ENCODE data around the gene NABP1.

The NABP1 gene

DNA sequence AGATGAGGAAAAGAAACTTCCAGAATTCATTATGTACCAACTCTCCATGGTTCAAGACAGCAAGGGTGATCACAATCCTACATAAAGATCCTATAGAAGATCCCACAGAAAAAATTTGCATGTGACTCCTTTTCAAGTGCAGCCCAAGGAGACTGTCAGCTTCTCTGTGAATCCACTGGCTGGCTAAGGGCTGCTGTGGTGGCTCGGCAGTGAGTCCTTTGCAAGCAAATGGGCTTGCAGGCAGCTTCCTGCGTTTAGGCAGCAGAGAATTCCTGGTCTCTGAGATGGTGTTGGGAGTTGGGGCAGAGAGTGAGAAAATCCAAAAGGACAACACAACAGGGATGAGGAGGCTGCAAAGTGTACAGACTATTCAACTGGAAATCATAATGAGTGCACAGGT, 43.4 kb downstream of the NABP1 start:
- no peak overlapping the region for H3K27ac ChIP-seq (ENCODE audit: insufficient read depth, low read depth, low read length, poor library complexity, severe bottlenecking)
- H3K9me3 ChIP-seq (ENCODE audit: control insufficient read depth, low read length): no peaks in the 10 kb centered on the region
- no peaks in the 10 kb centered on the region for H3K36me3 ChIP-seq (ENCODE audit: control insufficient read depth, insufficient read depth, low read length)
- H3K4me1 ChIP-seq (ENCODE audit: control insufficient read depth, insufficient read depth, low read length): no peaks in the 10 kb centered on the region
- no peak overlapping the region for H3K4me3 ChIP-seq (ENCODE audit: insufficient read depth, low read depth, low read length)
- WGBS, 2 experiments: 28 to 43% methylated on average over 2 of the region's 2 CpGs
- H3K27me3 ChIP-seq (ENCODE audit: control insufficient read depth, insufficient read depth, low read length, poor library complexity, severe bottlenecking): no peaks in the 10 kb centered on the region

DNA sequence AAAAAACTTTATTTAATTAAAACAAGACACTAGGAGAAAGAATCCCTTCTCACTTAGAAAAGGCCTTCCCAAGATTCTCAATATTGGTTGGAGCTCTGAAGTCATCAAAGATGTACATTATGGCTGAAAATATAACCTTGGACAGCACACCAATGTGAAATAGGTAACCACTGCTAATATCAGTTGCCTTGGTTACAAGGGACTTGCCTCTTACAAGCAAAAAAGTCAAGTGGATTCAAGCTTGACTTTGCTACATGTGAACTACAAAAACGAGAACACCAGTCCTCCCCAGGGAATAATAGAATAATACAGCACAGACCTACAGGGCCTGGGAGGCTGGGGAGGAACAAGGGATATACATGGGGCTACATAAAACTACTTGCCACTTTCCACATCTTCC, 46.1 kb downstream of the NABP1 start:
- WGBS, 2 experiments: 83% methylated on average over 1 of the region's 1 CpG; no CpG with 5 or more reads in 1 of the 2 experiments
- H3K27ac ChIP-seq (ENCODE audit: insufficient read depth, low read depth, low read length, poor library complexity, severe bottlenecking): no peak overlapping the region
- H3K27me3 ChIP-seq (ENCODE audit: control insufficient read depth, insufficient read depth, low read length, poor library complexity, severe bottlenecking): no peaks in the 10 kb centered on the region
- H3K9me3 ChIP-seq (ENCODE audit: control insufficient read depth, low read length): no peaks in the 10 kb centered on the region
- no peaks in the 10 kb centered on the region for H3K4me1 ChIP-seq (ENCODE audit: control insufficient read depth, insufficient read depth, low read length)
- no peak overlapping the region for H3K4me3 ChIP-seq (ENCODE audit: insufficient read depth, low read depth, low read length)
- no peaks in the 10 kb centered on the region for H3K36me3 ChIP-seq (ENCODE audit: control insufficient read depth, insufficient read depth, low read length)

DNA sequence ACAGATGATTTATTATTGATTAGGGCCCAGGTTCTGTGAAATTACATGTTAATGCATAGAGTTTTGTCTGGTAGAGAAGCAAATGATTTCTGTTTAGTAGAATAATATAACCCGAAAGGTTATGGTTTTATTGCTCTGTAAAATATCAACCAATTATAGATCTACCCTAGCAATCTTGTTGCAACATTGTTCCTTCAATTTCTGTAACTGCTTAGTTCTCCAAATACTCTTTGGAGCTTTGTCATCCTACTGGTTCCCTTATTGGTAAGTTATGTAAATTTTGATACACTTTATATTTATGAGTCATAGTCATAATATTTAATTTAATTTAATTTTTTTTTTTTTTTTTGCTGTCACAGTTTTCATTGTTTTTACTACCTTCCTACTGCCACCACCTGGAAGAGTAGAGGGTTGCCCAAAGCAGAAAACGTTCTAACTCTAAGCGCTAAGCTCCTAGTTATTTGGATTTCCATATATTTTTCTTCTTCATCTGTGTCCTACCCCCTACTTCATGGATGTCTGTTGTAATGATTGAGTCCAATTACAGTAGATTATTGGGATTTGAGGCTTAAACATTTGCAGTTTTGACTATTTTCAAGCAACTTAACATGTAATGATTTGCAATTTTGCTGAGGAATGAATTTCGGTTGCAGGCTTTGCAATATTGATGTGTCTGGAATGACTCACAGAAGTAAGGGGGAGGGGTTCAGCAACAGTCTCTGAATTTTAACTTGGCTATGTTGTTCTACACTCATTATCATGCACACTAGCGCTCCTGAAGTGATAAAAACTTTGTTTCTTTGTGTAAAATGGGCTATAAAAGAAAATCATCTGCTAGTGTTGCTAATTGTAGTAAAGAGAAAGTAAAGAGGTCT, 51.1 kb downstream of the NABP1 start:
- Histone ChIP-seq H3K27me3 (ENCODE audit: control insufficient read depth, insufficient read depth, low read length, poor library complexity, severe bottlenecking) (no peaks in the 10 kb centered on the region), H3K9me3 (ENCODE audit: control insufficient read depth, low read length) (no peaks in the 10 kb centered on the region)

DNA sequence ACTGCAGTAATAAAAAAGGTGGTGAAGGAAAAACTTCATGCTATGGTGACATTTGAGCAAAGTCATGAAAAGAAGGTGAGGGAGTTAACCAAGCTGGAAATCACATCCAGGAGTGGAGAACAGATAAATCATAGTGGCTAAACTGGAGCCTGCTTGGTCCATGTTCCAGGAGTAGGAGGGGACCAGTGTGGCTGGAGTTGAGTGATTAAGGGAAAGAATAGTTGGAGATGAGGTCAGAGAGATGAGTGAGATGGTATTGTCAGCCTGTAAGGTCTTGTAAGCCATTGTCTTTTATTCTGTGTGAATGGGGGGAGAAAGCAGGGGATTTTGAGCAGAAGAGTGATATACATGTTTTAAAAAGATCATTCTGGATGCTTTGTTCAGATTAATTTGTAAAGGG, 52.3 kb downstream of the NABP1 start:
- Histone ChIP-seq H3K9me3 (ENCODE audit: control insufficient read depth, low read length) (no peaks in the 10 kb centered on the region), H3K4me1 (ENCODE audit: control insufficient read depth, insufficient read depth, low read length) (no peaks in the 10 kb centered on the region), H3K36me3 (ENCODE audit: control insufficient read depth, insufficient read depth, low read length) (no peaks in the 10 kb centered on the region), H3K27me3 (ENCODE audit: control insufficient read depth, insufficient read depth, low read length, poor library complexity, severe bottlenecking) (no peaks in the 10 kb centered on the region), H3K27ac (ENCODE audit: insufficient read depth, low read depth, low read length, poor library complexity, severe bottlenecking) (no peak overlapping the region), H3K4me3 (ENCODE audit: insufficient read depth, low read depth, low read length) (no peak overlapping the region)

More for the DNA sequence above, 51.1 kb downstream of the NABP1 start:
- H3K4me3 ChIP-seq (ENCODE audit: insufficient read depth, low read depth, low read length): no peak overlapping the region
- no peaks in the 10 kb centered on the region for H3K36me3 ChIP-seq (ENCODE audit: control insufficient read depth, insufficient read depth, low read length)
- no peaks in the 10 kb centered on the region for H3K4me1 ChIP-seq (ENCODE audit: control insufficient read depth, insufficient read depth, low read length)
- 73 to 78% methylated on average over 2 to 5 of the region's 5 CpGs for WGBS, 2 experiments
- H3K27ac ChIP-seq (ENCODE audit: insufficient read depth, low read depth, low read length, poor library complexity, severe bottlenecking): no peak overlapping the region

Data from ectodermal cell (in vitro differentiated cells).